ENCODE measurements around the gene RBM20.

The RBM20 gene

GRCh38 chr10:110774069-110775019, 130.2 kb downstream of the RBM20 start:
- no peak for TF ChIP-seq CTCF (conservative IDR thresholded peaks at IDR 0.05; ENCODE audit: low read depth, low read length)
- H3K4me3 ChIP-seq (ENCODE audit: low read length) = no peak overlapping the region
- peak; percentile 41 for DNase-seq (ENCODE audit: low read depth)

DNA sequence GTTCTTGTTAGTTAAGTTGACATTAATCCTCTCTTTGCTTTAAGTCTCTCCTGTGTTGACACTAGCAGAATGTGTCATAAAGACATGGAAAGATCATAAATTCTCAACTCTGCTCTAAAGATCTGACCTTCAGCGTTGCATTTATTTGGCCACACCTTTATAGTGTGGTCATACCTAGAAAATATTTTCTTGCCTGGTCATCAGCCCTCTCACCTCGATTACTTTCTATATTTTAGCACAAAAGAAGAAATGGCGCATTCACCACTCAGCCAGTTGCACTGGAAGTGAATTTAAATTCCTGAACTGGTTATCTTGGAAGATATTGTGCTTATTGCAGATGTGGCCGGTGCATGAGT, 130.9 kb downstream of the RBM20 start:
- no peak for TF ChIP-seq CTCF (conservative IDR thresholded peaks at IDR 0.05; ENCODE audit: low read depth, low read length)

DNA sequence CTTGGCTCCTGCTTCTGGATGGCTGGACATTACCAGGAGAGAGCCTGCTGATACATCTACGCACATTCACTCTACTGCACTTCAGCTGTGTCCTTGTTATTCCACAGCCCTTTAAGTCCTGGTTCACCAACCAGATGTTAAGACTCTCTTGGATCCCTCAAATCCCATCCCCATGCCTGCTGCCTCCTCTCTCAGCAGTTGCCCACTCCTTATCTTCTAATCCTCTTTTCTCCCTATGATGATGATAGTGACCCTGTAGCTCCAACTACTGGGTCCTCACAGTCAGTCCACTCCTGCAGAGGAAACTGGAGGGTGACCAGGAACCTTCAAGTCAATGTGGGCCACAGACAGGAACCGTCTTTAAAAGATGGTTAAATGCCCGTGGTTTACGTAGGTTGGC, 131.3 kb downstream of the RBM20 start:
- H3K4me3 ChIP-seq (ENCODE audit: low read length) = no peak overlapping the region
- TF ChIP-seq CTCF (conservative IDR thresholded peaks at IDR 0.05; ENCODE audit: low read depth, low read length) = no peak
- no peak for DNase-seq (ENCODE audit: low read depth)

More for the DNA sequence above, 130.9 kb downstream of the RBM20 start:
- DNase-seq (ENCODE audit: low read depth) = no peak
- H3K4me3 ChIP-seq (ENCODE audit: low read length) = no peak overlapping the region

DNA sequence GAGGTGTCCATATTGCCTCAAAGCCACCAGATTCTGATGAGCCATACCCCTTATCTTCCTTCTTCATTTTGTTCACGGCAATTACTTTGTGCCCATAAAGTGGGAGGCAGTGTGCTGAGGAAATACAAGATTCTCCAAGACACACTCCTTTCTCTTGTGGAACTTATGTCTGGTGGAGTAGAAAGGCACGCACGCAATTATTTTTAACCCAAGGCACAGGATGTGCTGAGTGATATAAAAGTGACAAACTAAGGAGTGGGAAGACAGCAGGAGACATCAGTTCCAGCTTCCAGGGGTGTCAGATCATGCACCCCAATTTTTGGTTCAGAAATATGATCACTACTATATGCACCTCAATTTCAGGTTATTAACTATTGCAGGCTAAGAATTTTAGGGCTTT, 132.9 kb downstream of the RBM20 start:
- no peak overlapping the region for H3K4me3 ChIP-seq (ENCODE audit: low read length)
- TF ChIP-seq CTCF (conservative IDR thresholded peaks at IDR 0.05; ENCODE audit: low read depth, low read length) = no peak
- DNase-seq (ENCODE audit: low read depth) = no peak

DNA sequence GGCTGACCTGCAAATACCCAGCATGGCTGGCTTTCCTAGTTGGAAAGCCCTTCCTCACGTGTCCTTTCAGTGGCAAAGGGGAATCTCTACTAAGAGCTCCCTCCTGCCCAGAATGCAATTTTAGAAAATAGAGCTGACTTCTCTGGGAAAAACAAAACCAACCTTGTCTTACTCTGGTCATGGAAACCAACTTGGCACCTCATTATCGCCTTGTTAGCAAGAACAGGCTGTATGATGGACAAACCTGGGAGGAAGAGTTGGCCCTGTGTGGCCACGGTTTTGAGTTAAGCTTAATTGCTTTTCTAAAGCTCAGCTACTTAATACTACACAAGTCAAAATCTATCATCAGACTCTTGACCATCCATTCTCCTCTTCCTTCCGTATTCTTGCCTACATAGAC, 133.5 kb downstream of the RBM20 start:
- no peak for DNase-seq (ENCODE audit: low read depth)
- H3K4me3 ChIP-seq (ENCODE audit: low read length) = no peak overlapping the region
- no peak for TF ChIP-seq CTCF (conservative IDR thresholded peaks at IDR 0.05; ENCODE audit: low read depth, low read length)

- no peak for TF ChIP-seq CTCF (conservative IDR thresholded peaks at IDR 0.05; ENCODE audit: low read depth, low read length)
- no peak overlapping the region for H3K4me3 ChIP-seq (ENCODE audit: low read length)
- no peak for DNase-seq (ENCODE audit: low read depth)
Observed at GRCh38 chr10:110778211-110778610, 134.1 kb downstream of the RBM20 start.

DNA sequence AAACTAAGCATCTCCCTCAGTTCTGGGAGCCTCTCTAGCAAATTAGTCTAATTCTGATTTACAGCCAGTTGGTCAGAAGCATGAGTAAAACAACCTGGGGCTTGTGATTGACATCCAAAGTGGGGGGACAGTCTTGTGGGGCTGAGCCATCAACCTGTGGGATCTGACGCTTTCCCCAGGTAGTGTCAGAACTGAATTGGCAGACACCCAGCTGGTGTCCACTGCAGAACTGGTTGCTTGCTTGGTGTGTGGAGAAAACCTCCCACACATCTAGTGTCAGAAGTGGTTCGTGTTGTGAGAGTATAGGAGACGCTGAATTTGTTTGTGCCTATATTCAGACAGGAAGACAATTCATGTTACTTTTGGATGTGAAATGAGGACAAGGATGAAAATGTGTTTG, 135.4 kb downstream of the RBM20 start:
- H3K4me3 ChIP-seq (ENCODE audit: low read length) = no peak overlapping the region
- no peak for DNase-seq (ENCODE audit: low read depth)
- no peak for TF ChIP-seq CTCF (conservative IDR thresholded peaks at IDR 0.05; ENCODE audit: low read depth, low read length)

All from retinal pigment epithelial cell (primary cell).